ENCODE data around the gene INPP4B.

- TF ChIP-seq EZH2phosphoT487 (IDR thresholded peaks at IDR 0.05; ENCODE audit: borderline replicate concordance, low read length) (no peak), EZH2 (IDR thresholded peaks at IDR 0.05; ENCODE audit: low read length, unreplicated experiment) (no peak)
Observed at GRCh38 chr4:142121448-142122350, 724.4 kb downstream of the INPP4B start.

Data from PC-3 (cell line).